Keratinocyte (primary cell): Measurements from ENCODE around the gene RARS2. TPM values are rescaled to one million over a fixed set of nuclear protein-coding genes. Genes with fewer than 3 reads are reported as not detected.

Experiments
- DNase-seq: peaks from one replicate; pipeline ENCODE4 v3.0.0-alpha.2; 2011; ENCODE audit warnings: low read depth, missing footprints, low spot score
- FAIRE-seq: peaks from 2 replicates; lab custom pipeline; 2011; peaks lifted over from hg19 to GRCh38; lab: Jason Lieb, UNC
- H2AFZ ChIP-seq: 2 replicates; pipeline ENCODE4 v1.6.0; 2012; ENCODE audit warnings: low read length, control low read depth, inconsistent platforms; ENCODE audit not compliant: control insufficient read depth
- H3K27ac ChIP-seq: 2 replicates; pipeline ENCODE4 v1.5.1; 2011; ENCODE audit warnings: low read length; ENCODE audit not compliant: control insufficient read depth, insufficient read depth
- H3K27me3 ChIP-seq: 3 replicates; pipeline ENCODE4 v1.6.0; 2011; ENCODE audit warnings: low read length; ENCODE audit not compliant: control insufficient read depth, insufficient read depth; ENCODE audit errors: extremely low read depth
- H3K36me3 ChIP-seq, 2 experiments: 2 replicates in 1 of 2; 3 replicates in 1 of 2; pipeline ENCODE4 v1.5.1; 2011; ENCODE audit warnings: low read length in 2 of 2, mild to moderate bottlenecking in 1 of 2; ENCODE audit not compliant: control insufficient read depth in 2 of 2, insufficient read depth in 2 of 2; ENCODE audit errors: extremely low read depth in 1 of 2
- H3K4me1 ChIP-seq: 3 replicates; pipeline ENCODE4 v1.5.1; 2011; ENCODE audit warnings: low read length; ENCODE audit not compliant: control insufficient read depth, insufficient read depth; ENCODE audit errors: extremely low read depth
- H3K4me2 ChIP-seq: 3 replicates; pipeline ENCODE4 v1.6.0; 2011; ENCODE audit warnings: low read depth, low read length; ENCODE audit not compliant: control insufficient read depth, insufficient read depth; ENCODE audit errors: extremely low read depth
- H3K4me3 ChIP-seq, 3 experiments: fragments of 200-600 bp in 1 of 3; sonication (generic) in 1 of 3; 2 replicates in 2 of 3; 3 replicates in 1 of 3; pipeline ENCODE4 v1.5.1; 2011 to 2016; ENCODE audit warnings: low read length in 3 of 3, mild to moderate bottlenecking in 3 of 3, control low read depth in 2 of 3, inconsistent platforms in 1 of 3, low read depth in 1 of 3, mixed read lengths in 1 of 3, mixed run types in 1 of 3, moderate library complexity in 1 of 3; ENCODE audit not compliant: control insufficient read depth in 2 of 3, insufficient read depth in 2 of 3; ENCODE audit errors: extremely low read depth in 1 of 3
- H3K79me2 ChIP-seq: 2 replicates; pipeline ENCODE4 v1.6.0; 2012; ENCODE audit warnings: low read length; ENCODE audit not compliant: control insufficient read depth, insufficient read depth
- H3K9ac ChIP-seq: 3 replicates; pipeline ENCODE4 v1.6.0; 2011; ENCODE audit warnings: low read length; ENCODE audit not compliant: control insufficient read depth, insufficient read depth; ENCODE audit errors: extremely low read depth
- H3K9me1 ChIP-seq: 3 replicates; pipeline ENCODE4 v1.6.0; 2011; ENCODE audit warnings: low read length; ENCODE audit not compliant: control insufficient read depth, insufficient read depth; ENCODE audit errors: extremely low read depth
- H3K9me3 ChIP-seq: 2 replicates; pipeline ENCODE4 v1.5.1; 2012; ENCODE audit warnings: low read depth, low read length; ENCODE audit not compliant: control insufficient read depth
- H4K20me1 ChIP-seq: 3 replicates; pipeline ENCODE4 v1.6.0; 2011; ENCODE audit warnings: low read length; ENCODE audit not compliant: control insufficient read depth, insufficient read depth; ENCODE audit errors: extremely low read depth
- EZH2 ChIP-seq: IDR thresholded peaks from one replicate; pipeline ENCODE4 v1.6.1; 2012; ENCODE audit warnings: inconsistent platforms, mild to moderate bottlenecking, low read length, moderate library complexity
- dilution Hi-C: fragments of 300-500 bp; cut with MboI; formaldehyde crosslinking; loops from one replicate; pipeline ENCODE4 v1.7.0; 2020; ENCODE audit warnings: low sequenced_read_pairs; ENCODE audit not compliant: extremely low pct_ligation_motif_present
- polyA plus RNA-seq, 5 experiments: library from polyadenylated mRNA; depleted of rRNA in 3 of 5; stranded (reverse) in 3 of 5; stranded (forward) in 1 of 5; unstranded in 1 of 5; fragments of >200 nt; gene quantifications; 1 replicate in 1 of 5; 2 replicates in 3 of 5; 3 replicates in 1 of 5; pipeline versions ENCODE4 v1.2.1 to v1.2.3, GENCODE V29; 2011 to 2012; ENCODE audit warnings: missing spikeins in 2 of 5, low read depth in 1 of 5, low replicate concordance in 1 of 5
- TF ChIP-seq, protein P1 (sequence below), 3 experiments: IDR thresholded peaks in 1 of 3; conservative IDR thresholded peaks in 1 of 3; optimal IDR thresholded peaks in 1 of 3; 2 replicates in 2 of 3; 3 replicates in 1 of 3; pipeline versions ENCODE3 to v1.5.1; 2011; ENCODE audit warnings: low read length in 3 of 3, mild to moderate bottlenecking in 3 of 3, moderate library complexity in 2 of 3, control low read depth in 1 of 3, inconsistent platforms in 1 of 3; ENCODE audit not compliant: insufficient read depth in 2 of 3; ENCODE audit errors: extremely low read depth in 1 of 3

RARS2 gene
- polyA plus RNA-seq, 1 donor (not counting 4 experiments of a cell fraction or from before 2014, with no cell fraction given): 20.3 TPM

DNA sequence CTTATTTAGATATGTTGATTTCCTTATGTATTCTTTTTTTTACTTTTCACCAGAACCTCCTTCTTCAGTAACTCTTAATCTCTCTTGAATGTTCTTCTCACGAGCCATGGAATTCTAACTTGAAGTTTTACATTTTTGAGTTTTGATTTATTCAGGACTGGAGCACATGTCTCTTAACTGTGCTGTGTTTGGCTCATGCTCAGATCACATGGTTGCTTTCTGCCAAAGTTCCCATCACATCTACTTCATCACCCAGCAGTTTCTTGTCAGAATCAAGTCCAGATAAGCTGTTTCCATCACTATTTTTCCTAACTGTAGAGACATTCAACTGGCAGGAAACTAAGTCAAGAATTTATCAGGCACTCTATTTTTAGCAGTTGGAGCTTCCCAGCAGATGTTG, 85.3 kb downstream of the RARS2 start:
- H3K36me3 ChIP-seq: peaks cover 7 to 13% of the 10 kb centered on the region in 2 experiments
- FAIRE-seq: no peak

DNA sequence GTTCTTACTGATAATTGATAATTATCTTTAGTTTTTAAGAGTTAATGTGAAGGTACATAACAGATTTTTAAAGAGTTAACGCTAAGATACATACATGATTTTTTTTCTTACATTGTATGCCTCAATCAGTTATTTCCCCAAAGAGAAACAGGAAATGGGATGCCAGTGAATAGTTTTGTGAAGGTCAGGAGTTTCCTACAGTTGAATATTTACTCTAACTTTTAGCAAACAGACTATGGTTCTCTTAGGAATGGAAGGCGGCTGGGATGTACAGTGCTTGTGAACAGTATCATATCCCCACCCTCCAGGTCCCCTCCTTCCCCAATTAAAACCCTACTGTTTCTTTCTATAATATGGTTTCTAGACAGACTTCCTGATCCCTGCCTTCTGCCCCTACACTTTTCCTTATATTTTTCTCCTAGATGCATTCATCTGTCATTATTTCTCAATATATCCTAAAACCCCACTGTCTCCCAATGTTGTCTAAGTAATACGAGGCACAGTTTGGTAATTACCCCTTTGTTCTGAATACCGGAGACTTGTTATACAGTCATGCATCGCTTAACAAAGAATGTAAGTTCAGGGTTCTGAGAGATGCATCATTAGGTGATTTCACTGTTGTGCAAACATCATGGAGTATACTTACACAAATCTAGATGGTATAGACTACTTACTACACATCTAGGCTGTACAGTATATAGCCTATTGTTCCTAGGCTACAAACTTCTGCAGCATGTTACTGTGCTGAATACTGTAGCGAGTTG, 87.8 kb downstream of the RARS2 start:
- no peak overlapping the region for H3K4me3 ChIP-seq
- H3K4me1 ChIP-seq: no peaks in the 10 kb centered on the region
- H3K79me2 ChIP-seq: no peaks in the 10 kb centered on the region
- TF ChIP-seq, protein P1, sequence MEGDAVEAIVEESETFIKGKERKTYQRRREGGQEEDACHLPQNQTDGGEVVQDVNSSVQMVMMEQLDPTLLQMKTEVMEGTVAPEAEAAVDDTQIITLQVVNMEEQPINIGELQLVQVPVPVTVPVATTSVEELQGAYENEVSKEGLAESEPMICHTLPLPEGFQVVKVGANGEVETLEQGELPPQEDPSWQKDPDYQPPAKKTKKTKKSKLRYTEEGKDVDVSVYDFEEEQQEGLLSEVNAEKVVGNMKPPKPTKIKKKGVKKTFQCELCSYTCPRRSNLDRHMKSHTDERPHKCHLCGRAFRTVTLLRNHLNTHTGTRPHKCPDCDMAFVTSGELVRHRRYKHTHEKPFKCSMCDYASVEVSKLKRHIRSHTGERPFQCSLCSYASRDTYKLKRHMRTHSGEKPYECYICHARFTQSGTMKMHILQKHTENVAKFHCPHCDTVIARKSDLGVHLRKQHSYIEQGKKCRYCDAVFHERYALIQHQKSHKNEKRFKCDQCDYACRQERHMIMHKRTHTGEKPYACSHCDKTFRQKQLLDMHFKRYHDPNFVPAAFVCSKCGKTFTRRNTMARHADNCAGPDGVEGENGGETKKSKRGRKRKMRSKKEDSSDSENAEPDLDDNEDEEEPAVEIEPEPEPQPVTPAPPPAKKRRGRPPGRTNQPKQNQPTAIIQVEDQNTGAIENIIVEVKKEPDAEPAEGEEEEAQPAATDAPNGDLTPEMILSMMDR (optimal IDR thresholded peaks at IDR 0.05 in 1 of 3, IDR thresholded peaks at IDR 0.05 in 1 of 3, conservative IDR thresholded peaks at IDR 0.05 in 1 of 3; ENCODE audit: extremely low read depth in 1 of 3, insufficient read depth in 2 of 3, low read length in 3 of 3): no peak
- no peak for TF ChIP-seq EZH2
- H3K9me3 ChIP-seq: no peaks in the 10 kb centered on the region
- H3K27me3 ChIP-seq: no peaks in the 10 kb centered on the region
- no peak overlapping the region for H3K9ac ChIP-seq
- no peak overlapping the region for H3K27ac ChIP-seq
- DNase-seq (no peak), FAIRE-seq (no peak)
- H2AFZ ChIP-seq: no peak overlapping the region
- H3K36me3 ChIP-seq: peaks cover 7 to 9% of the 10 kb centered on the region in 2 experiments
- no peaks in the 10 kb centered on the region for H4K20me1 ChIP-seq
- dilution Hi-C loops: no loop called here
- no peaks in the 10 kb centered on the region for H3K9me1 ChIP-seq
- no peak overlapping the region for H3K4me2 ChIP-seq

More for the DNA sequence above, 85.3 kb downstream of the RARS2 start:
- DNase-seq: no peak
- no peak overlapping the region for H3K4me2 ChIP-seq
- H3K79me2 ChIP-seq: no peaks in the 10 kb centered on the region
- no peaks in the 10 kb centered on the region for H3K9me3 ChIP-seq
- TF ChIP-seq, protein P1 (optimal IDR thresholded peaks at IDR 0.05 in 1 of 3, IDR thresholded peaks at IDR 0.05 in 1 of 3, conservative IDR thresholded peaks at IDR 0.05 in 1 of 3; ENCODE audit: extremely low read depth in 1 of 3, insufficient read depth in 2 of 3, low read length in 3 of 3): no peak
- no peak for TF ChIP-seq EZH2
- dilution Hi-C loops: no loop called here
- no peak overlapping the region for H3K9ac ChIP-seq
- no peaks in the 10 kb centered on the region for H3K9me1 ChIP-seq
- H2AFZ ChIP-seq: no peak overlapping the region
- no peak overlapping the region for H3K4me3 ChIP-seq
- no peaks in the 10 kb centered on the region for H4K20me1 ChIP-seq
- H3K4me1 ChIP-seq: no peaks in the 10 kb centered on the region
- H3K27ac ChIP-seq: no peak overlapping the region
- H3K27me3 ChIP-seq: no peaks in the 10 kb centered on the region
